Ectodermal cell (in vitro differentiated cells): ENCODE measurements around the gene MFF.
"Not testable (repeated sequence)": the region's sequence is repeated elsewhere in the genome, so short reads cannot be mapped to it uniquely, and the experiment has no call there.

Source experiments
- H3K27ac ChIP-seq: 2 replicates; pipeline ENCODE4 v1.7.0; 2013; ENCODE audit warnings: mild to moderate bottlenecking, low read depth, low read length; ENCODE audit not compliant: insufficient read depth, poor library complexity, severe bottlenecking
- H3K27me3 ChIP-seq: 2 replicates; pipeline ENCODE4 v1.7.0; 2013; ENCODE audit warnings: mild to moderate bottlenecking, low read length; ENCODE audit not compliant: insufficient read depth, control insufficient read depth, poor library complexity, severe bottlenecking
- H3K36me3 ChIP-seq: one replicate; pipeline ENCODE4 v1.7.0; 2013; ENCODE audit warnings: low read length; ENCODE audit not compliant: control insufficient read depth, insufficient read depth
- H3K4me1 ChIP-seq: one replicate; pipeline ENCODE4 v1.7.0; 2013; ENCODE audit warnings: low read length; ENCODE audit not compliant: control insufficient read depth, insufficient read depth
- H3K4me3 ChIP-seq: 2 replicates; pipeline ENCODE4 v1.7.0; 2013; ENCODE audit warnings: low read depth, low read length, control low read depth; ENCODE audit not compliant: insufficient read depth
- H3K9me3 ChIP-seq: 2 replicates; pipeline ENCODE4 v1.7.0; 2013; ENCODE audit warnings: mild to moderate bottlenecking, low read length, moderate library complexity; ENCODE audit not compliant: control insufficient read depth
- WGBS, 2 experiments: methylation state at CpG; one replicate each; pipeline ENCODE4 v1.1.7; 2013; ENCODE audit warnings: missing lambda C conversion rate in 2 of 2; 5-methylcytosine and 5-hydroxymethylcytosine counted together

MFF gene

GRCh38 chr2:227351639-227352038, 26.6 kb downstream of the MFF start:
- Histone ChIP-seq H3K27me3 (no peaks in the 10 kb centered on the region), H3K9me3 (no peaks in the 10 kb centered on the region), H3K27ac (no peak overlapping the region), H3K4me3 (no peak overlapping the region), H3K4me1 (no peaks in the 10 kb centered on the region), H3K36me3 (peaks cover 12% of the 10 kb centered on the region)
- 90 to 93% methylated on average over 4 of the region's 4 CpGs for WGBS, 2 experiments

- H3K4me3 ChIP-seq, result no peak overlapping the region
- no peaks in the 10 kb centered on the region for H3K4me1 ChIP-seq
- no peaks in the 10 kb centered on the region for H3K27me3 ChIP-seq
- H3K9me3 ChIP-seq, result no peaks in the 10 kb centered on the region
- H3K36me3 ChIP-seq, result peaks cover 21% of the 10 kb centered on the region
- WGBS, 2 experiments, result 91 to 95% methylated on average over 5 of the region's 5 CpGs
- H3K27ac ChIP-seq, result no peak overlapping the region
Observed at GRCh38 chr2:227360351-227360750, 35.3 kb downstream of the MFF start.

- H3K27me3 ChIP-seq, result no peaks in the 10 kb centered on the region
- H3K4me1 ChIP-seq, result no peaks in the 10 kb centered on the region
- no peak overlapping the region for H3K27ac ChIP-seq
- H3K4me3 ChIP-seq, result no peak overlapping the region
- 92 to 95% methylated on average over 6 of the region's 6 CpGs for WGBS, 2 experiments
- peaks cover 4% of the 10 kb centered on the region for H3K36me3 ChIP-seq
- no peaks in the 10 kb centered on the region for H3K9me3 ChIP-seq
Observed at GRCh38 chr2:227363756-227364155, 38.7 kb downstream of the MFF start.

- not testable (repeated sequence) for H3K27me3 ChIP-seq, H3K36me3 ChIP-seq, H3K4me3 ChIP-seq, H3K4me1 ChIP-seq, H3K27ac ChIP-seq, H3K9me3 ChIP-seq
- WGBS, 2 experiments, result 88 to 94% methylated on average over 11 of the region's 11 CpGs
Observed at GRCh38 chr2:227364585-227365263, 39.7 kb downstream of the MFF start.

GRCh38 chr2:227365833-227366232, 40.8 kb downstream of the MFF start:
- no peaks in the 10 kb centered on the region for H3K4me1 ChIP-seq
- no peak overlapping the region for H3K27ac ChIP-seq
- H3K4me3 ChIP-seq, result no peak overlapping the region
- no peaks in the 10 kb centered on the region for H3K27me3 ChIP-seq
- 94 to 97% methylated on average over 3 of the region's 3 CpGs for WGBS, 2 experiments
- no peaks in the 10 kb centered on the region for H3K9me3 ChIP-seq
- H3K36me3 ChIP-seq, result no peaks in the 10 kb centered on the region

GRCh38 chr2:227366769-227367426, 41.8 kb downstream of the MFF start:
- 89 to 94% methylated on average over 11 of the region's 11 CpGs for WGBS, 2 experiments
- no peak overlapping the region for H3K27ac ChIP-seq
- H3K4me3 ChIP-seq, result no peak overlapping the region
- no peaks in the 10 kb centered on the region for H3K36me3 ChIP-seq
- no peaks in the 10 kb centered on the region for H3K4me1 ChIP-seq
- no peaks in the 10 kb centered on the region for H3K9me3 ChIP-seq
- H3K27me3 ChIP-seq, result no peaks in the 10 kb centered on the region

GRCh38 chr2:227367427-227367795, 42.4 kb downstream of the MFF start:
- no peaks in the 10 kb centered on the region for H3K27me3 ChIP-seq
- no peak overlapping the region for H3K27ac ChIP-seq
- H3K36me3 ChIP-seq, result no peaks in the 10 kb centered on the region
- 86 to 91% methylated on average over 3 of the region's 3 CpGs for WGBS, 2 experiments
- H3K9me3 ChIP-seq, result no peaks in the 10 kb centered on the region
- no peaks in the 10 kb centered on the region for H3K4me1 ChIP-seq
- no peak overlapping the region for H3K4me3 ChIP-seq

- no peaks in the 10 kb centered on the region for H3K36me3 ChIP-seq
- no peaks in the 10 kb centered on the region for H3K27me3 ChIP-seq
- no peak overlapping the region for H3K27ac ChIP-seq
- WGBS, 2 experiments, result 91 to 96% methylated on average over 5 of the region's 5 CpGs
- H3K9me3 ChIP-seq, result no peaks in the 10 kb centered on the region
- H3K4me1 ChIP-seq, result no peaks in the 10 kb centered on the region
- H3K4me3 ChIP-seq, result no peak overlapping the region
Observed at GRCh38 chr2:227368574-227368973, 43.5 kb downstream of the MFF start.

- H3K27ac ChIP-seq, result no peak overlapping the region
- no peaks in the 10 kb centered on the region for H3K27me3 ChIP-seq
- no peaks in the 10 kb centered on the region for H3K9me3 ChIP-seq
- H3K36me3 ChIP-seq, result no peaks in the 10 kb centered on the region
- H3K4me3 ChIP-seq, result no peak overlapping the region
- H3K4me1 ChIP-seq, result no peaks in the 10 kb centered on the region
- WGBS, 2 experiments, result 90 to 93% methylated on average over 8 of the region's 8 CpGs
Observed at GRCh38 chr2:227370092-227370491, 45.0 kb downstream of the MFF start.

- no peaks in the 10 kb centered on the region for H3K27me3 ChIP-seq
- no peaks in the 10 kb centered on the region for H3K9me3 ChIP-seq
- no peak overlapping the region for H3K4me3 ChIP-seq
- no peaks in the 10 kb centered on the region for H3K36me3 ChIP-seq
- 94% methylated on average over 9 of the region's 9 CpGs for WGBS, 2 experiments
- no peaks in the 10 kb centered on the region for H3K4me1 ChIP-seq
- no peak overlapping the region for H3K27ac ChIP-seq
Observed at GRCh38 chr2:227370791-227371312, 45.8 kb downstream of the MFF start.
